Caco-2 (cell line): Measurements from ENCODE around the gene SLMAP. TPM values are rescaled to one million over a fixed set of nuclear protein-coding genes. Genes with fewer than 3 reads are reported as not detected.

Experiments used
- BruUV-seq: library from RNA; stranded (reverse); fragments of 400-500 nt; replicated peaks from 2 replicates; lab custom pipeline; 2021; lab: Mats Ljungman, UMichigan
- CTCF ChIA-PET: fragments of 300-600 bp; sonication (Branson Sonifier 250); formaldehyde crosslinking; loops from one replicate; lab custom pipeline; 2022; ENCODE audit warnings: antibody characterized with exemption; lab: Charles Lee
- POLR2A ChIA-PET: fragments of 300-600 bp; sonication (Branson Sonifier 250); formaldehyde crosslinking; loops from one replicate; lab custom pipeline; 2022; ENCODE audit warnings: antibody characterized with exemption; lab: Charles Lee
- DNase-seq, 2 experiments: peaks; one replicate each; pipeline versions ENCODE4 v3.0.0 to v3.0.0-alpha.2; 2020 to 2022
- H3K27me3 ChIP-seq: replicated peaks from 2 replicates; pipeline ENCODE4 v1.6.0; 2011; ENCODE audit warnings: low read length; ENCODE audit not compliant: control insufficient read depth, insufficient read depth
- H3K36me3 ChIP-seq: 2 replicates; pipeline ENCODE4 v1.5.1; 2011; ENCODE audit warnings: low read length; ENCODE audit not compliant: control insufficient read depth, insufficient read depth
- H3K4me1 ChIP-seq: fragments of 250-450 bp; sonication (Bioruptor Pico); 2 replicates; pipeline ENCODE4 v1.5.1; 2020; ENCODE audit warnings: mild to moderate bottlenecking
- H3K4me3 ChIP-seq: 2 replicates; pipeline ENCODE4 v1.5.1; 2011; ENCODE audit warnings: low read depth, mild to moderate bottlenecking, control low read depth, low read length
- H3K9me3 ChIP-seq: fragments of 250-450 bp; sonication (Bioruptor Pico); 2 replicates; pipeline ENCODE4 v1.5.1; 2020; ENCODE audit warnings: mild to moderate bottlenecking, moderate library complexity
- H3K27ac Mint-ChIP-seq: one replicate; pipeline ENCODE4 v1.8.0; 2022; ENCODE audit warnings: mixed read lengths; ENCODE audit not compliant: unreplicated experiment
- H3K27me3 Mint-ChIP-seq: one replicate; pipeline ENCODE4 v1.8.0; 2022; ENCODE audit warnings: mixed read lengths; ENCODE audit not compliant: insufficient read depth, unreplicated experiment
- H3K36me3 Mint-ChIP-seq: one replicate; pipeline ENCODE4 v1.8.0; 2022; ENCODE audit warnings: mild to moderate bottlenecking, mixed read lengths; ENCODE audit not compliant: insufficient read depth, unreplicated experiment
- H3K4me1 Mint-ChIP-seq: one replicate; pipeline ENCODE4 v1.8.0; 2022; ENCODE audit warnings: low read depth, mixed read lengths; ENCODE audit not compliant: unreplicated experiment
- H3K4me3 Mint-ChIP-seq: one replicate; pipeline ENCODE4 v1.8.0; 2022; ENCODE audit warnings: mild to moderate bottlenecking, moderate library complexity, mixed read lengths; ENCODE audit not compliant: unreplicated experiment
- H3K9me3 Mint-ChIP-seq: one replicate; pipeline ENCODE4 v1.8.0; 2022; ENCODE audit warnings: mixed read lengths; ENCODE audit not compliant: unreplicated experiment
- intact Hi-C: fragments of 100-400 bp; cut with micrococcal nuclease; formaldehyde crosslinking; loops from one replicate; pipeline ENCODE4 v1.10.0; 2022; ENCODE audit not compliant: unreplicated experiment
- total RNA-seq: library from RNA; stranded (reverse); gene quantifications from 2 replicates; pipeline ENCODE4 v1.2.3, GENCODE V29; 2022
- TF ChIP-seq, protein P1 (sequence below), 2 experiments: fragments of 200-600 bp in 1 of 2; IDR thresholded peaks; 1 replicate in 1 of 2; 2 replicates in 1 of 2; pipeline versions ENCODE4 v1.5.1 to v1.8.0; 2011 to 2022; ENCODE audit warnings: antibody characterized with exemption in 1 of 2, control low read depth in 1 of 2, inconsistent platforms in 1 of 2, low read depth in 1 of 2, low read length in 1 of 2, mild to moderate bottlenecking in 1 of 2, moderate library complexity in 1 of 2; ENCODE audit not compliant: insufficient read depth in 1 of 2, severe bottlenecking in 1 of 2, unreplicated experiment in 1 of 2

Gene SLMAP
- total RNA-seq, 1 experiment from 2014 or later, result 136 TPM

GRCh38 chr3:57851304-57851703, 95.2 kb downstream of the SLMAP start:
- no TSS peak for BruUV-seq
- H3K36me3 Mint-ChIP-seq, result peaks cover 33% of the 10 kb centered on the region
- POLR2A ChIA-PET, result no interaction called here

DNA sequence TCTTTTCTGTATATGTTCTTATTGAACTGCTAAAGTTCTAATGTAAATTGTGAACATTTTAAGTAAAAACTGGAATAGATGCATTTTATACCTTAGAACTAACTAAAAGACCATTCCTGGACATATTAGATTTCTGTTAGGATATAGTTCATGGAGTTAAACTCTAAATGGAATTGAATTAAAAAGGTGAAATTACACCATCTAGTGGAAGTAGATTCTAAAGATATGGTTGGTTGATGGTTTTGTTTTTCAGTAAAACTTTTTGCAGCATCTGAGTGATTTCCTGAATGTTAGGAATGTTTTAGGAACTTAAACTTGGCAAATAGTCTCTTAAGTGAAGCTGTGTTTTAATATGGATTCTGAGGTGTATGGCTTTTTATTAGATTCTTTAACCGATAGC, 96.8 kb downstream of the SLMAP start:
- Histone ChIP-seq H3K27me3 (no peaks in the 10 kb centered on the region), H3K4me1 (peaks cover 14% of the 10 kb centered on the region), H3K9me3 (no peaks in the 10 kb centered on the region), H3K36me3 (no peaks in the 10 kb centered on the region), H3K4me3 (no peak overlapping the region)
- BruUV-seq, result no TSS peak
- DNase-seq, result no peak
- Mint-ChIP-seq H3K27ac (no peak overlapping the region), H3K27me3 (no peaks in the 10 kb centered on the region), H3K9me3 (no peaks in the 10 kb centered on the region), H3K4me3 (no peak overlapping the region), H3K36me3 (peaks cover 41% of the 10 kb centered on the region), H3K4me1 (peaks cover 20% of the 10 kb centered on the region)
- ChIA-PET CTCF (no interaction called here), POLR2A (no interaction called here)
- TF ChIP-seq, protein P1, sequence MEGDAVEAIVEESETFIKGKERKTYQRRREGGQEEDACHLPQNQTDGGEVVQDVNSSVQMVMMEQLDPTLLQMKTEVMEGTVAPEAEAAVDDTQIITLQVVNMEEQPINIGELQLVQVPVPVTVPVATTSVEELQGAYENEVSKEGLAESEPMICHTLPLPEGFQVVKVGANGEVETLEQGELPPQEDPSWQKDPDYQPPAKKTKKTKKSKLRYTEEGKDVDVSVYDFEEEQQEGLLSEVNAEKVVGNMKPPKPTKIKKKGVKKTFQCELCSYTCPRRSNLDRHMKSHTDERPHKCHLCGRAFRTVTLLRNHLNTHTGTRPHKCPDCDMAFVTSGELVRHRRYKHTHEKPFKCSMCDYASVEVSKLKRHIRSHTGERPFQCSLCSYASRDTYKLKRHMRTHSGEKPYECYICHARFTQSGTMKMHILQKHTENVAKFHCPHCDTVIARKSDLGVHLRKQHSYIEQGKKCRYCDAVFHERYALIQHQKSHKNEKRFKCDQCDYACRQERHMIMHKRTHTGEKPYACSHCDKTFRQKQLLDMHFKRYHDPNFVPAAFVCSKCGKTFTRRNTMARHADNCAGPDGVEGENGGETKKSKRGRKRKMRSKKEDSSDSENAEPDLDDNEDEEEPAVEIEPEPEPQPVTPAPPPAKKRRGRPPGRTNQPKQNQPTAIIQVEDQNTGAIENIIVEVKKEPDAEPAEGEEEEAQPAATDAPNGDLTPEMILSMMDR (IDR thresholded peaks at IDR 0.05; ENCODE audit: insufficient read depth in 1 of 2, low read depth in 1 of 2, low read length in 1 of 2, severe bottlenecking in 1 of 2, unreplicated experiment in 1 of 2), result peak in 1 of 2 experiments; percentile 3
- intact Hi-C loops, result loop anchor here (2.0 kb wide), 1 partner anchor 206 kb away; no protein-coding TSS in a partner anchor

More at GRCh38 chr3:57851304-57851703, 95.2 kb downstream of the SLMAP start:
- no peaks in the 10 kb centered on the region for H3K27me3 Mint-ChIP-seq
- Histone ChIP-seq H3K36me3 (no peaks in the 10 kb centered on the region), H3K27me3 (no peaks in the 10 kb centered on the region), H3K4me1 (peaks cover 26% of the 10 kb centered on the region), H3K9me3 (no peaks in the 10 kb centered on the region), H3K4me3 (no peak overlapping the region)
- peaks cover 21% of the 10 kb centered on the region for H3K4me1 Mint-ChIP-seq
- H3K27ac Mint-ChIP-seq, result no peak overlapping the region
- no peak for DNase-seq
- H3K4me3 Mint-ChIP-seq, result no peak overlapping the region
- CTCF ChIA-PET, result no interaction called here
- H3K9me3 Mint-ChIP-seq, result no peaks in the 10 kb centered on the region
- TF ChIP-seq, protein P1 (IDR thresholded peaks at IDR 0.05; ENCODE audit: insufficient read depth in 1 of 2, low read depth in 1 of 2, low read length in 1 of 2, severe bottlenecking in 1 of 2, unreplicated experiment in 1 of 2), result no peak
- intact Hi-C loops, result no loop called here

- Histone ChIP-seq H3K4me1 (0 out of 2 replicates have a peak, but pooled peaks cover 9% of the 10 kb centered on the region), H3K9me3 (no peaks in the 10 kb centered on the region), H3K36me3 (no peaks in the 10 kb centered on the region), H3K4me3 (no peak overlapping the region), H3K27me3 (no peaks in the 10 kb centered on the region)
- POLR2A ChIA-PET, result interaction anchor here (0.6 kb wide), 1 partner anchor 114 kb away, joined by 5 read pairs; no protein-coding TSS in a partner anchor
- no peak overlapping the region for H3K27ac Mint-ChIP-seq
- no peak overlapping the region for H3K4me3 Mint-ChIP-seq
- no TSS peak for BruUV-seq
- CTCF ChIA-PET, result no interaction called here
- peaks cover 61% of the 10 kb centered on the region for H3K36me3 Mint-ChIP-seq
- no peaks in the 10 kb centered on the region for H3K27me3 Mint-ChIP-seq
- H3K4me1 Mint-ChIP-seq, result peaks cover 7% of the 10 kb centered on the region
- no peak for DNase-seq
- intact Hi-C loops, result no loop called here
- TF ChIP-seq, protein P1 (IDR thresholded peaks at IDR 0.05; ENCODE audit: insufficient read depth in 1 of 2, low read depth in 1 of 2, low read length in 1 of 2, severe bottlenecking in 1 of 2, unreplicated experiment in 1 of 2), result no peak
- H3K9me3 Mint-ChIP-seq, result no peaks in the 10 kb centered on the region
Observed at GRCh38 chr3:57855281-57855680, 99.2 kb downstream of the SLMAP start.
